AG04450 (cell line): ENCODE measurements around the gene CFDP1. TPM values are rescaled to one million over a fixed set of nuclear protein-coding genes. Genes with fewer than 3 reads are reported as not detected.

Experiments
- CTCF ChIA-PET: fragments of 300-600, 350-600 bp; formaldehyde crosslinking; extraction: SDS; loops from one replicate; lab custom pipeline; 2022; ENCODE audit warnings: antibody characterized with exemption, inconsistent platforms; lab: Charles Lee
- POLR2A ChIA-PET: fragments of 350-600 bp; formaldehyde crosslinking; extraction: SDS; loops from one replicate; lab custom pipeline; 2021; ENCODE audit warnings: antibody characterized with exemption, inconsistent platforms; lab: Yijun Ruan, JAX
- DNase-seq: peaks from one replicate; pipeline ENCODE4 v3.0.0-alpha.2; 2011; ENCODE audit warnings: low read depth, low spot score
- H3K27ac ChIP-seq: one replicate; pipeline ENCODE4 v1.5.1; 2012; ENCODE audit warnings: low read depth, low read length, control low read depth
- H3K27me3 ChIP-seq: one replicate; pipeline ENCODE4 v1.6.0; 2012; ENCODE audit warnings: low read length; ENCODE audit not compliant: control insufficient read depth, insufficient read depth
- H3K4me3 ChIP-seq: 2 replicates; pipeline ENCODE4 v1.5.1; 2011; ENCODE audit warnings: mild to moderate bottlenecking, low read depth, low read length, control low read depth
- H3K9me3 ChIP-seq: 2 replicates; pipeline ENCODE4 v1.5.1; 2012; ENCODE audit warnings: low read length; ENCODE audit not compliant: control insufficient read depth, insufficient read depth
- CTCF ChIP-seq: IDR thresholded peaks from 2 replicates; pipeline ENCODE4 v1.5.1; 2011; ENCODE audit warnings: low read depth, low read length, control low read depth, inconsistent platforms
- polyA plus RNA-seq: library from polyadenylated mRNA; depleted of rRNA; stranded (reverse); fragments of >200 nt; gene quantifications from 2 replicates; pipeline ENCODE4 v1.2.3, GENCODE V29; 2011

Gene CFDP1
- polyA plus RNA-seq, 1 experiment: 81.6 TPM

DNA sequence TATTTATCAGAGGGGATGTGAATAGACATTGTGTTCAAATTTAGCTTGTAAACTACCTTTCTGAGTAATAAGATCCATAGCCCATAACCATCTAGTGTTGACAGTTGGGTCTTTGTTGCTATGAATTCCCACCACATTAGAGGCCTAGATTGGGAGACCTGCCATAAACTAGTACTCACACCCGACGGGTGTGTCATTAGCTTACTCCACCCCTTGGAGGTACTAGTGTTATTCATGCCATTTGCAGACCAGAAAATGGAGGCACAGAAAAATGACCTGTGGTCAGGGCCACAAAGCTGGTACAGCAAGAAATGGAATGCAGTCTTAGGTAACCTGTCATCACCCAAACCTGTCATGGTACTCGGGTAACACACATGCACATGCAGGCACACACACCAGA lies 140.6 kb downstream of the CFDP1 start:
- ChIA-PET POLR2A (no interaction called here), CTCF (interaction anchor here (0.9 to 2.7 kb wide), 3 partner anchors 13 to 93 kb away, joined by 3 to 10 read pairs (median 4); no protein-coding TSS in a partner anchor)

DNA sequence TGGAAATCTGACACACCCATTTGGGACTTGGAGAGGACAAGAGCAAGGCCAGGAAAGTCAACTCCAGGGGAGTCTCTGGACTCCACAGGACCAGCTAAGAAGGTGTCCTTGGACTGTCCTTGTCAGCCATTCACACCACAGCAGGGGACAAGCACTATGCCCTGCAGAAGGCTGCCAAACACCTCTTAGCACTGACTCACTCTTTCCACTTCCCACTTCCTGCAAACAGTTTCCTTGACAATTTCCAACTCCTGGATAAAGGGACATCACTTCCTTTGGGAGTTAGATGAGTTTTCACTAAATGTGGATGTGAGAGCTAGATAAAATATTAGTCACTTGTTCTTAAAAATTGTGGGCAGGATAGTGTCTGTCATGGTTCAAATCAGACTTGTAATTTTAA lies 144.1 kb downstream of the CFDP1 start:
- no peak for TF ChIP-seq CTCF
- no peak overlapping the region for H3K27ac ChIP-seq
- no peak overlapping the region for H3K4me3 ChIP-seq
- DNase-seq: no peak
- ChIA-PET CTCF (no interaction called here), POLR2A (interaction anchor here (1.0 kb wide), 1 partner anchor 23 kb away, joined by 3 read pairs; no protein-coding TSS in a partner anchor)
- no peaks in the 10 kb centered on the region for H3K27me3 ChIP-seq
- H3K9me3 ChIP-seq: no peaks in the 10 kb centered on the region; the same call in 1 of the 2 replicates

More for the DNA sequence above, 140.6 kb downstream of the CFDP1 start:
- Histone ChIP-seq H3K4me3 (no peak overlapping the region), H3K27ac (no peak overlapping the region), H3K9me3 (no peaks in the 10 kb centered on the region; the same call in 1 of the 2 replicates), H3K27me3 (no peaks in the 10 kb centered on the region)
- TF ChIP-seq CTCF: no peak
- DNase-seq: no peak

DNA sequence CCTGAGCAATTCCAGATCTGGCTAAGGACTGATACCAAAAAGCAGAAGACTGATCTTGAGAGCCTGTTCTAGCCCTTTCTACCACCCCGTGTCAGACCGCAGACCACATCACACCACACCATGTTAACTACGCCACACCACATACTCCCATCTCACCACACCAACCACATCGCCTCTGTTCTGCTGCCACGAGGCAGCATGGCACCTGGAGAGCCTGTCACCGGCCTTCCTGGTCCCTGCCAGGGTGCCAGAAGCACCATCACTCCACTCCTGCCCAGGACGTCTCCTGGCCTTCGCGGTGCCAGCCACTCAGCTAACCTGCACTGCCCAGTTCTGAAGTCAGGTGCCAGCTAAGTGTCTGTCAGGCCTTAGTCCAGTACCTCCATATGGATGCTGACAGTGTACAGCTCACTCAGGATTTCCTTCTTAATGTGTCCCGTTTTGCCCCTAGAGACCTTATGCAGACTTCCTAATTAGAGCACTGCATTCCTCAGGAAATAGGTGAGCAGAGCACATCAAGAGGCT lies 144.6 kb downstream of the CFDP1 start:
- no peak for DNase-seq
- POLR2A ChIA-PET: interaction anchor here (1.0 kb wide), 1 partner anchor 22 kb away, joined by 3 read pairs; no protein-coding TSS in a partner anchor
- Histone ChIP-seq H3K4me3 (no peak overlapping the region), H3K9me3 (no peaks in the 10 kb centered on the region; the same call in 1 of the 2 replicates), H3K27me3 (no peaks in the 10 kb centered on the region), H3K27ac (no peak overlapping the region)
- CTCF ChIA-PET: no interaction called here
- no peak for TF ChIP-seq CTCF

DNA sequence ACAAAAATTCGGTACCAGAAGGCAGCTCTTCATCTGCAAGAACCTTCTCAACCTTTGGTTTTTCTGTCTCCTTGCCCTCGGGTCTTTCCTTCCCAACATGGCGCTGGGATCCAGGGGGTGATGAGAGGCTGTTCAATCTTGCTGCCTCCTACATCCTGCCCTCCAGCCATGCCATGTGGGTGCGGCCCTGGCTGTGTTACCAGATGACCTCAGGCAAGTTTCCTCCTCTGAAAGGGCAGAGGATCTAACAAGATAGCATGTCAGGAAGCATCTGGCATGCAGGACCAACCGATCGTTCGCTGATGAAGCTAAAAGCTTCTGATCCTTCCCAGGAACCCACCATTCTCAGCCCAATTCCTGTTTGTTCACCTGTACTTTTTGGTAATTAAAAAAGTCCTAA lies 145.1 kb downstream of the CFDP1 start:
- ChIA-PET POLR2A (interaction anchor here (1.0 kb wide), 1 partner anchor 22 kb away, joined by 3 read pairs; no protein-coding TSS in a partner anchor), CTCF (no interaction called here)
- Histone ChIP-seq H3K9me3 (no peaks in the 10 kb centered on the region; the same call in 1 of the 2 replicates), H3K27ac (no peak overlapping the region), H3K27me3 (no peaks in the 10 kb centered on the region), H3K4me3 (no peak overlapping the region)
- no peak for DNase-seq
- TF ChIP-seq CTCF: no peak

DNA sequence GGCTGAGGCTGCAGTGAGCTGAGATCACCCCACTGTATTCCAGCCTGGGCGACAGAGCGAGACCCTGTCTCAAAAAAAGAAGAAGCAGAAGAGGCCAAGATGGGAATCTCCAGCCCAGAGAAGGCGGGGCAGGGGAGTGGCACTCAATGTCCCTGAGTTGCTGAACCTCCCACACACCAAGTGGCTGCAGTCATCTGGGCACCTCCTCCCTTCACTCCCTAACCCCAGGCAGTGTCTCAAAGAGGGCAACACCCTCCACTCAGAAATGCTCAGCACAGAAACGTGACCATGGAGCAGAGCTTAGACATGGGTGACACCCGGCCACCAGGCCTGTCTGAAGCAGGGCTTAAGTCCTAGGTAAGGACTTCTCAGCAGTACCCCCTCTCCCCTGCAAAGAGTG lies 145.6 kb downstream of the CFDP1 start:
- Histone ChIP-seq H3K9me3 (no peaks in the 10 kb centered on the region; the same call in 1 of the 2 replicates), H3K27ac (no peak overlapping the region), H3K4me3 (no peak overlapping the region), H3K27me3 (no peaks in the 10 kb centered on the region)
- no peak for DNase-seq
- TF ChIP-seq CTCF: no peak
- CTCF ChIA-PET: no interaction called here
- POLR2A ChIA-PET: no interaction called here
